Naive B cell (primary cell): ENCODE data around the gene TPCN2. TPM values are rescaled to one million over a fixed set of nuclear protein-coding genes. Genes with fewer than 3 reads are reported as not detected.
"Not testable (repeated sequence)": the region's sequence is repeated elsewhere in the genome, so short reads cannot be mapped to it uniquely, and the experiment has no call there.

Source experiments
- ATAC-seq, 2 donors: fragments of 150-1000 bp; cut with Tn5 transposase; 2 replicates each; pipeline ENCODE4 v1.10.0; 2021; ENCODE audit warnings: low read depth in 2 of 2, mild to moderate bottlenecking in 2 of 2, moderate library complexity in 2 of 2
- DNase-seq: peaks from one replicate; pipeline ENCODE4 v3.0.0; 2022
- H3K27ac Mint-ChIP-seq, 6 donors: one replicate each; pipeline ENCODE4 v1.8.0; 2020 to 2022; ENCODE audit warnings: mild to moderate bottlenecking in 6 of 6, mixed read lengths in 6 of 6, moderate library complexity in 5 of 6, inconsistent platforms in 2 of 6
- H3K27me3 Mint-ChIP-seq, 3 donors: one replicate each; pipeline ENCODE4 v1.8.0; 2021 to 2022; ENCODE audit warnings: mixed read lengths in 3 of 3, mild to moderate bottlenecking in 1 of 3
- H3K36me3 Mint-ChIP-seq, 2 donors: one replicate each; pipeline ENCODE4 v1.8.0; 2020 to 2022; ENCODE audit warnings: mixed read lengths in 2 of 2, inconsistent platforms in 1 of 2, mild to moderate bottlenecking in 1 of 2
- H3K4me1 Mint-ChIP-seq, 3 donors: one replicate each; pipeline ENCODE4 v1.8.0; 2020 to 2022; ENCODE audit warnings: mixed read lengths in 3 of 3, inconsistent platforms in 1 of 3, mild to moderate bottlenecking in 1 of 3, moderate library complexity in 1 of 3
- H3K4me3 Mint-ChIP-seq, 8 donors: one replicate each; pipeline ENCODE4 v1.8.0; 2020 to 2022; ENCODE audit warnings: mild to moderate bottlenecking in 8 of 8, mixed read lengths in 8 of 8, moderate library complexity in 8 of 8, inconsistent platforms in 2 of 8
- H3K9me3 Mint-ChIP-seq, 7 donors: one replicate each; pipeline ENCODE4 v1.8.0; 2020 to 2022; ENCODE audit warnings: mixed read lengths in 7 of 7, mild to moderate bottlenecking in 5 of 7, inconsistent platforms in 2 of 7, moderate library complexity in 1 of 7
- polyA plus RNA-seq, 6 donors: library from polyadenylated mRNA; unstranded; fragments of 300-500 nt; fragmentation: Illumina TruSeq; gene quantifications; one replicate each; pipeline ENCODE4 v1.2.3, GENCODE V29; 2021; ENCODE audit warnings: low read depth in 6 of 6

TPCN2 gene
- 10 to 100 TPM in 1 of 6 donors, 1 to 10 TPM in 5; 4.8 to 12.5 (median 6.9) TPM for polyA plus RNA-seq

DNA sequence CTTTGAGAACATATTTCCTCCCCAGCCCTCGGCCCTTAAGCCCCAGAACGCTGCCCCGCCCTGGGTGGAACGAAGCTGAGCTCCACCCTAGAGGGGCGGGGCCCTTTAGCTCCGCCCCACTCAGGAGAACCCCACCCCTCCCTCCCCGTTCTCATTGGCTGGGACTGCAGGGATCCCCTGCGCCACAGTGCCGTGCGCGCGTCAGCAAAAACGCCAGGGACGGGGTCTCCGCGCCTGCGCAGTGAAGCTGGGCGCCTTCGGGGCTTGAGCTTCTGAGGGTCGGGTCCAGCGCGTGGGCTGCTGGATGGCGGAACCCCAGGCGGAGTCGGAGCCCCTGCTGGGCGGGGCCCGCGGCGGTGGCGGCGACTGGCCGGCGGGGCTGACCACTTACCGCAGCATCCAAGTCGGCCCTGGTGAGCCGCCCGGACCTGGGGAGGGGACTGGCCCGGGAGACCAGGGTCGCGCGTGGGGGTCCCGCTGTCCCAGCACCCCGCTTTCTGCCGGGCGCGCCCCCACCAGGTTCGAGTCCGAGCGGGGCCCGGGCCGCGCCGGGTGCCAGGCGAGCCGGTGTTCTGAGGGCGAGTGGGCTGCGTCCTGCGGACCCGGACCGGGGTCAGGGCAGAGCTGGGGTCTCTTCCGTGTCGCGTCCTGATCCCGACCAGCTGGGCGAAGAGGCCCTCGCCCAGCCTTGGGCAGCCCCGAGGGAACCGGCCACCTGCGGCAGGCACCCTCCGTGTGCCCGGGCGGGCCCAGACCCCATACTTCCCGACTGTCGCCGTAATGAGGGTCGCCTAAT lies at the start of gene TPCN2:
Gene TPCN2 (plus strand): TSS at position 239 of the 796 bp plus-strand sequence. CDS start 66 bp downstream, at position 305.
- Mint-ChIP-seq H3K4me3 (peak within 1 kb of the TSS; percentile 81 to 94 (median 86)), H3K9me3 (no peaks in the 10 kb centered on the region), H3K27me3 (peaks cover 9 to 17% (median 10%) of the 10 kb centered on the region in 3 donors), H3K36me3 (no peaks in the 10 kb centered on the region), H3K4me1 (peaks cover 20 to 43% (median 35%) of the 10 kb centered on the region in 3 donors), H3K27ac (peak within 1 kb of the TSS; percentile 88 to 98 (median 95))
- ATAC-seq, result peak; percentile 89 to 90
- DNase-seq, result peak; percentile 94

DNA sequence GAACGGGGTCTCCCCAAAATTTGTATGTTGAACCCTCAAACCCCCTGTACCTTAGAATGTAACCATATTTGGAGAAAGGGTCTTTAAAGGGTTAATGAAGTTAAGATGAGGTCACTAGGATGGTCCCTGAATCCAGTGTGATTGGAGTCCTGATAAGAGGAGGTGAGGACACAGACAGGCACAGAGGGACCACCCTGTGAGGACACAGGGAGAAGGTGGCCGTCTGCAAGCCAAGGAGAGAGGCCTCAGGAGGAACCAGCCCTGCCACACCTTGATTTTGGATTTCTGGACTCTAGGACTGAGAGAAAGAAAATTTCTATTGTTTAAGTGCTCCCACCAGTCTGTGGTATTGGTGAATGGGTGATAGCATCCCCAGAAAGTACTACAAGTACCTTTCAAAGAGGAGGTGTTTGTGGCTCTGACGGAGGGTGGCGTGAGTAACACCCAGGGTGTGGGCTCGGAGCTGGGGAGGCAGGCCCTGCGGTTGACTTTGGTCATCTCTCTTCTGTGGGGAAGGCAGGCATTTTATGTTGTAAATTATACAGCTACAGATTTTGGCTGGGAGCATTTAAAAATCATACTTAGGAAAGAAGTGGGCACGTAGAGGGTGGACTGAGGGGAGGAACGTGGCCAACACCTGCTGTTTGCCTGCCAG lies 49.5 kb upstream of the TPCN2 start:
- no peaks in the 10 kb centered on the region for H3K36me3 Mint-ChIP-seq
- no peak for DNase-seq
- H3K4me1 Mint-ChIP-seq, result no peaks in the 10 kb centered on the region
- no peak overlapping the region for H3K27ac Mint-ChIP-seq
- no peak overlapping the region for H3K4me3 Mint-ChIP-seq
- H3K27me3 Mint-ChIP-seq, result peaks cover 10 to 62% (median 48%) of the 10 kb centered on the region in 3 donors
- no peak for ATAC-seq
- no peaks in the 10 kb centered on the region for H3K9me3 Mint-ChIP-seq

DNA sequence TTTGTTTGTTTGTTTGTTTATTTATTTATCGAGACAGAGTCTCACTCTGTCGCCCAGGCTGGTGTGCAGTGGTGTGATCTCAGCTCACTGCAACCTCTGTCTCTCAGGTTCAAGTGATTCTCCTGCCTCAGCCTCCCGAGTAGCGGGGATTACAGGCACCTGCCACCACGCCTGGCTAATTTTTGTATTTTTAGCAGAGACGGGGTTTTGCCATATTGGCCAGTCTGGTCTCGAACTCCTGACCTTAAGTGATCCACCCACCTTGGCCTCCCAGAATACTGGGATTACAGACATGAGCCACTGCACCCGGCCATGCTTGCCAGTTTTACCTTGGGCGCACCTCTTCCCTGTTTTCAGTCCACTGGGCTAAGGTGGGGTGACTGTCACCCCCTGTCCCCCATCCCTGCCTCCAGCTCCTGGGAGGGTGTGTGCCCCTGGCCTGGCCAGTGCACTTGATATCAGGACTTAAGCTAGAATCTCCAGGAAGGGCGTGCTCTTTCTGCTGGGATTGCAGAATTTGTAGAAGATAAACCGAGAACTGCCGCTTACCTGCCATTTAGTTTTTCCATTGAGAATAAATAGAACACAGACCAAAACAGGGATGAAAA lies 48.9 kb upstream of the TPCN2 start:
- not testable (repeated sequence) for ATAC-seq, H3K4me3 Mint-ChIP-seq, DNase-seq, H3K27ac Mint-ChIP-seq, H3K9me3 Mint-ChIP-seq, H3K36me3 Mint-ChIP-seq, H3K4me1 Mint-ChIP-seq
- H3K27me3 Mint-ChIP-seq, result peaks cover 10 to 62% (median 44%) of the 10 kb centered on the region in 3 donors

DNA sequence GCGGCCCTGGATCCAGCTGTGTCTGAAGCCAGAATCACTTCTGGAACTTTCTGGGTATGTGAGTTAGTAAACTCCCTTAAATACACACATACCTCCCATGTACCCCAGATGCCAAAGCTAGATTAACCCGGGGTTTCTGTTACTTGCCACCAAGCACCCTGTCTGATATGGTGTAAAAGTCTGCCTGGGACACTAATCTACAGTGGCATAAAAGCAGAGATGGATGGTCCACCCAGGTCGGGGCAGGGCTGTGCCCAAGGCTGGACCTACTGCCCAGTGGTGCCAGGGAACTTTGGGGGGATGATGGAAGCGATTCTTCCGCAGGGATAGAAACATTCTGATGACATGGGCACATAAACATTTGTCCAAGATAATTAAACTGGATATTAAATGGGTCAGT lies 48.3 kb upstream of the TPCN2 start:
- H3K9me3 Mint-ChIP-seq, result no peaks in the 10 kb centered on the region
- H3K36me3 Mint-ChIP-seq, result no peaks in the 10 kb centered on the region
- H3K4me1 Mint-ChIP-seq, result no peaks in the 10 kb centered on the region
- DNase-seq (no peak), ATAC-seq (no peak)
- H3K27me3 Mint-ChIP-seq, result peaks cover 13 to 66% (median 47%) of the 10 kb centered on the region in 3 donors
- peak overlapping the region in 2 of 6 donors; percentile 40 to 62 for H3K27ac Mint-ChIP-seq
- no peak overlapping the region for H3K4me3 Mint-ChIP-seq

DNA sequence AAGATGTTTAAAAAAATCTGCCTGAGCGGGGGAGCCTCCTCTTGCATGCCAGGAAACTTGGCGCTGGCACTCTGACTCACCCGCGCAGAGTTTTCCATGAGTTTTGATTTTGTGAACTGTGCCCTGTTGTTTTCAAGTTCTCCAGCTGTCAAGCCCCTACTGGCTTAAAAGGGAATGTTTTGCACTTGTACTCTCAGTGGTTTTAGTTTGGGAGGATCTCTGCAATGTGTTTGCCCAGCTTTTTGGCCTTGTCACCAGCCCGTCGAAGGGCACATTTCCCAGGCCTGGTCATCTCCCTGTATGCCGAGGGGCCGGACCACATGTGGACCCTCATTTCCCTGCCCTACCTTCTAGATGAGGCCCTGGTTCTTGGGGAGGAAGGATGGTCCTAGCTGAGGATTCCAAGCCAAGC lies 47.9 kb upstream of the TPCN2 start:
- ATAC-seq (no peak), DNase-seq (no peak)
- H3K36me3 Mint-ChIP-seq, result no peaks in the 10 kb centered on the region
- no peak overlapping the region for H3K27ac Mint-ChIP-seq
- H3K9me3 Mint-ChIP-seq, result no peaks in the 10 kb centered on the region
- no peak overlapping the region for H3K4me3 Mint-ChIP-seq
- no peaks in the 10 kb centered on the region for H3K4me1 Mint-ChIP-seq
- H3K27me3 Mint-ChIP-seq, result peaks cover 16 to 66% (median 52%) of the 10 kb centered on the region in 3 donors

DNA sequence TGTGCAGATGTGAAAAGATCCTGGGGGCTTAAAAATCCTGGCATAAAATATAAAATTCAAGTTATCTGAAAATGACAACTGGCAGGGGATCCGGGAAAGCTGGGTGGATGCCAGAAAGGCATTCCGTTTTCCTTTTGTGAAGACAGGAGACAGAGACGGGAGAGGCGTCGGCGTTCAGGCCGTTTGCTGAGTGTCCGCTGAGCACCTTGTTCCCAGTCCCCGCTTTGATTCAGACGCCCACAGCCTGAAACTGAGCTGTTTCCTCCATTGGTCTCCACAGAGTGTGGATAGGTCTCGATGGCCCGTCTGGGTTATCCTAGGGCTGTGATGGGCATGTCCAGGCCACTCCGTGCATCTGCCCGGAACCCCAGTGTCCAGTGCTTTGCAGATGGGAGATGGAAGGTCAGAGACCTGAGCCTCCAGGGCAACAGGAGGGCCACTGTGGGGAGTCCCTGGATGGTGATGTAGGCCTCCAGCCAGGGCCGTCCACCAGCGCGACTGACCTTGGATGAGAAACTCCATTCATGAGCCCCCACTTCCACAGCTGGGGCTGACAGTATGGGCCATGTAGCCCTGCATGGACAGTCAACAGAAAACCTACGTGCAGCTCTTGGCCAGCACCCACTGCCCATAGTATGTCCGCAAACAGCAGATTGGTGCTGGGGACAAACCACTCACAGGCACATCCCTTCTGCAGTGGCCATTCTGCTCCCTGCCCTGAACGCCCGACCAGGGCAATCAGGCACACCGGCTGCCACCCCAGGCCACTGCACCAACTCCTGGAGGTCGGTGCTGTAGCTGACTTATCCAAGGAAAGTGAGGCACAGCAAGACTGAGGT lies 47.3 kb upstream of the TPCN2 start:
- Mint-ChIP-seq H3K4me3 (peak overlapping the region in 1 of 8 donors; percentile 9), H3K4me1 (no peaks in the 10 kb centered on the region), H3K27ac (no peak overlapping the region), H3K9me3 (no peaks in the 10 kb centered on the region), H3K27me3 (peaks cover 16 to 69% (median 55%) of the 10 kb centered on the region in 3 donors), H3K36me3 (no peaks in the 10 kb centered on the region)
- ATAC-seq (no peak), DNase-seq (no peak)

DNA sequence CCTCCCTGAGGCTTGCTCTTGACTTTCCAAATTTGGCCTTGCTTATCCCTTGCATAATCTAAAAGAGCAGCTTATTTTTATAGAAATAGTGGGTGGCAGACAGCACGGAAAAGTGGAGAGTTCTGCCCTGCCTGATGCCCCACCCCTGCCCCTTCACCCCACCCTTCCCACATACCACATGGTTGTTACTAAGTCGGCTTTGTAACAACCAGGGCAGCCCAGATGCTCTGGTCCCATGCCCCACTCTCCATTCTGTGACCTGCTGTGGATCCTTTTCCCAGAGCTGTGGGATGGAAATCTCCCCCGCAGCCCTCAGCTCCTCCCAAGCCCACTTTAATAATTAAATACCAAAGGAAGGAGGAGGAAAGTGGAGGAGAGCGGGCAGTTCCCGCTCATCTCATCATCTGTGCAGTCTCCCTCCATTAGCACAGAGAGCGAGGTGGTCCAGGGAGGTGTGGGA lies 46.6 kb upstream of the TPCN2 start:
- no peaks in the 10 kb centered on the region for H3K9me3 Mint-ChIP-seq
- ATAC-seq (no peak), DNase-seq (no peak)
- H3K36me3 Mint-ChIP-seq, result no peaks in the 10 kb centered on the region
- H3K27ac Mint-ChIP-seq, result peak overlapping the region in 1 of 6 donors; percentile 78
- H3K4me1 Mint-ChIP-seq, result no peaks in the 10 kb centered on the region
- H3K4me3 Mint-ChIP-seq, result no peak overlapping the region
- peaks cover 20 to 63% (median 48%) of the 10 kb centered on the region in 3 donors for H3K27me3 Mint-ChIP-seq

DNA sequence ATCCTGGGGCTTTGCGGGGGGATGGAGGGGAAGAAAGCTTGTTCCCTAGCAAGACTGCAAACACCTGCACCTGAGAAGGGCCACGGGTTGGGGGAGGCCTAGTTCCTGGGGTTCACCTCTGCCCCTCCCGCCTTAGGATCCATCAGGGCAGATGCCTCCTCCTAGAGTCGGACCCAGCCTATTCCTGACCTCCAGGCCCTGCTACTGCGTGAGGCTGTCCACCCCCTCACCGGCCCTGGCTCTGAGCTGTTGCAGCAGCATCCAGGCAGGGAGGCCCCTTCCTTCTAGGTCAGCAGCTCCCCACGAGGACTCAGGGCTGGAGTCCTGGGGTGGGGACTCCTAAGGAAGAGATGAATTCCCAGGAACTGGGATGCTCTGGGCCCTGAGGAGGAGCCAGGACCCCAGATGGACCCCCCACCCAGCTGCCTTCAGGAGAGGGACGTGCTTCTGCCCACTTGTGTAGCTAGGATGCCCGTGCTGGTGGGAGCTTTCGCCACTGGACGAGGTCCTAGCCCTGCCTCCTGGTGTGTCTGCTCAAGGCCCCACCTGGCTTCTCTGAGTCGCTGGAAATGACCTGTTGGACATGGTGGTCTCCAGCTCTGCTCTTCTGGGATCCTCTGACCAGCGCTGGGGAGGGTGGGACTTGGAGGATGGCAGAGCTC lies 46.0 kb upstream of the TPCN2 start:
- Mint-ChIP-seq H3K27ac (no peak overlapping the region), H3K4me3 (no peak overlapping the region), H3K27me3 (peaks cover 22 to 63% (median 43%) of the 10 kb centered on the region in 3 donors), H3K4me1 (no peaks in the 10 kb centered on the region), H3K9me3 (no peaks in the 10 kb centered on the region), H3K36me3 (no peaks in the 10 kb centered on the region)
- ATAC-seq (no peak), DNase-seq (no peak)

DNA sequence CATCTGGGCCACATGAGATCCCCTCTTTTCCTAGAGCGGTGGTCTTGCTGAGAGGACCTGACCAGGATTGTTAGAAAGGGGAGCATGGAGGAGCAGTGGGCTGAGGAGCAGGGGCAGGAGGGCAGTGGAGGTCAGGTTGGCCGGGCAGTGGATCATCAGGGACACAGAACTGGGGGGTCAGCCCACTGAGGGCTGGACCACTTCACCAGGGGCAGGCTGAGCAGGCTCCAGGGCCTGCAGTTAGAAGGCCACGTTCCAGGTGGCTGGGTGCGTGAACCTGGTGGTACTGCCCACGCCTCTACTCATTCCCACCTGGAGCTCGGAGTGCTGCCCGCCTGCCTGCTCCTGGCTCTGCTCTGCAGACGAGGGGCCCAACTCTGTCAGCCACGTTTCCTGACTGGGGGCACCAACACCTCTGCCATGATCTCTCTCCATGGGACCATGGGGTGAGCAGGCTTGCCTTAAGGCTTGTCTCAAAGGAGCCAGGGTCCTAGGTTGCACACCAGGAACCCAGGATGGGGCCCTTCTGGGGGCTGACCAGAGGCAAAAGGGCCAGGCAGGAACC lies 45.3 kb upstream of the TPCN2 start:
- no peaks in the 10 kb centered on the region for H3K36me3 Mint-ChIP-seq
- H3K4me3 Mint-ChIP-seq, result no peak overlapping the region
- ATAC-seq (no peak), DNase-seq (no peak)
- H3K9me3 Mint-ChIP-seq, result no peaks in the 10 kb centered on the region
- no peaks in the 10 kb centered on the region for H3K4me1 Mint-ChIP-seq
- peaks cover 20 to 65% (median 43%) of the 10 kb centered on the region in 3 donors for H3K27me3 Mint-ChIP-seq
- no peak overlapping the region for H3K27ac Mint-ChIP-seq

DNA sequence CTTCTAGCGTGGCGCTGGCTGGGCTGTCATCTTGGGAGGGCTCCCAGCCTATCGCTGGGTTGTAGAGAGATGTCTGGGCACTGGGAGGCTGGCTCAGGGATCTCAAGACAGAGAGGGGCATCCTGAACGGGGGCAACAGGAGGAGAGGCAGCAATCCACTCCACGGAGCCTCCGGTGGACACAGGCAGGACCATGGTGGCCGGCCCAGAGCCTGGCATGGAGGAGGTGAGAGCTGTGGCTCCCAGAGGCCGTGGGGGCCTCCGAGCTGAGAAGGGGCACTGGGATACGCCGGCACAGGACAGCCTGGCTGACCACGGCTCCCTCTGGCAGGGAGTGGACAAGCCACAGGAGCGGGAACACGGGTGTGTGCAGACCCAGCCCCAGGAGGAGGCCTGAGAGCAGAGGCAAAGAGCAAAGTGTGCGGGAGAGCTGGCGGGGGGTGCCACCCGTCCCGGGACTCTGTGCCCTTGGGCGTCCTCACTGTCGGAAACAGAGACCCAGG lies 44.8 kb upstream of the TPCN2 start:
- Mint-ChIP-seq H3K27me3 (peaks cover 20 to 65% (median 43%) of the 10 kb centered on the region in 3 donors), H3K4me1 (no peaks in the 10 kb centered on the region), H3K9me3 (no peaks in the 10 kb centered on the region), H3K4me3 (no peak overlapping the region), H3K27ac (peak overlapping the region in 1 of 6 donors; percentile 81), H3K36me3 (no peaks in the 10 kb centered on the region)
- no peak for ATAC-seq
- no peak for DNase-seq

DNA sequence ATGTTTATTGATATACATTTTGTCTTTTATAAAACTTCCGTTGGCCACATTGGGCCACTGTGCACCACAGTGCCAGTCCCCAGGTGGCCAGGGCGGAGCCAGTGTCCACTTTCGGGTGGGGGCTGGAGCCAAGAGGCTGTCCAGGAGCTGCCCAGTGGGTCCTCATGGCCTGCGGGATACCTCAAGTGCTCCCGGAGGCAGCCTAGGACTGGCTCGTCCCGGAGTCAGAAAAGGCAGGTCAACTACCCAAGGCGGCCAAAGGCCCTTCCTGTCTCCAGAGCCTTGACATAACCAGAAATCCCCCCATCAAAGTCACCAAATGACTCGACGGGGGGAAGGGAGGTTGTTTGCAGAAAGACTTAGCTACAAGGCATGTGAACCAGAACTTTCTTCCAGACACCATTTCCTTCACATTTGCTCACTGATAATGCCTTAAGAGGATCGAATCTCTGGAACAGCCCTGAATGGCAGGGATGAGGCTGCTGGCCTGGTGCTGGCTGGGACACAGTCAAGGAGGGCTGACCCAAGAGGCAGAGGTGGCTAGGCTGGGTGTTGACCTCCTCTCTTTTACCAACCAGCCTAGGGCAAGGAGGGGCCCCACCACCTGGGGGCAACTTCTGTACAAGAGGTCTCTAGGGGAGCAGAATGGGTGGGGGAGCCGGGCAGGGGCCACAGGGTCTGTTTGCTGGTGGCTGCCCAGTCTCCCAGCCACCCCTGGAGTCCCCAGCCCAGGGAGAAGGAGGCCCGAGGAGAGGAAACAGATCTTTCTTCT lies 44.1 kb upstream of the TPCN2 start:
- Mint-ChIP-seq H3K27me3 (peaks cover 20 to 63% (median 43%) of the 10 kb centered on the region in 3 donors), H3K9me3 (no peaks in the 10 kb centered on the region), H3K36me3 (no peaks in the 10 kb centered on the region), H3K27ac (no peak overlapping the region), H3K4me3 (no peak overlapping the region), H3K4me1 (no peaks in the 10 kb centered on the region)
- no peak for DNase-seq
- no peak for ATAC-seq
